ENCODE data around the gene MAPKAPK3.

MAPKAPK3 gene

GRCh38 chr3:50617096-50617791 lies at the start of gene MAPKAPK3:
TSS of gene MAPKAPK3 (plus strand) at chr3:50617151. CDS start at chr3:50617566, 415 bp downstream.
- Histone ChIP-seq H3K36me3 (ENCODE audit: control insufficient read depth in 5 of 5, insufficient read depth in 5 of 5, low read length in 5 of 5) (peaks cover 0 to 4% (median 0%) of the 10 kb centered on the region in 5 donors), H3K9ac (ENCODE audit: low read length in 5 of 5) (peak within 1 kb of the TSS; percentile 31 to 89 (median 82)), H3K4me1 (ENCODE audit: control insufficient read depth in 5 of 5, insufficient read depth in 5 of 5, low read length in 5 of 5) (peaks cover 4 to 69% (median 39%) of the 10 kb centered on the region in 5 donors), H3K27me3 (ENCODE audit: control insufficient read depth in 5 of 5, insufficient read depth in 4 of 5, low read length in 5 of 5) (no peaks in the 10 kb centered on the region), H3K27ac (ENCODE audit: low read depth, low read length) (peak within 1 kb of the TSS; percentile 73), H3K4me3 (ENCODE audit: low read depth in 1 of 5, low read length in 5 of 5) (peak within 1 kb of the TSS; percentile 75 to 94 (median 78)), H3K9me3 (ENCODE audit: control insufficient read depth in 5 of 5, low read length in 5 of 5) (no peaks in the 10 kb centered on the region)

- peak within 1 kb of the TSS in 4 of 5 donors; percentile 70 to 84 (median 80) for H3K9ac ChIP-seq (ENCODE audit: low read length in 5 of 5)
- H3K36me3 ChIP-seq (ENCODE audit: control insufficient read depth in 5 of 5, insufficient read depth in 5 of 5, low read length in 5 of 5): peaks cover 0 to 11% (median 3%) of the 10 kb centered on the region in 5 donors
- H3K27me3 ChIP-seq (ENCODE audit: control insufficient read depth in 5 of 5, insufficient read depth in 4 of 5, low read length in 5 of 5): no peaks in the 10 kb centered on the region
- H3K9me3 ChIP-seq (ENCODE audit: control insufficient read depth in 5 of 5, low read length in 5 of 5): no peaks in the 10 kb centered on the region
- peaks cover 6 to 48% (median 43%) of the 10 kb centered on the region in 5 donors for H3K4me1 ChIP-seq (ENCODE audit: control insufficient read depth in 5 of 5, insufficient read depth in 5 of 5, low read length in 5 of 5)
- peak within 1 kb of the TSS; percentile 81 for H3K27ac ChIP-seq (ENCODE audit: low read depth, low read length)
- peak within 1 kb of the TSS; percentile 63 to 95 (median 81) for H3K4me3 ChIP-seq (ENCODE audit: low read depth in 1 of 5, low read length in 5 of 5)
Measured at GRCh38 chr3:50567386-50568167, 49.4 kb upstream of the MAPKAPK3 start, which contains the start of gene C3orf18. TSS of gene C3orf18 (minus strand) at chr3:50567747. CDS start at chr3:50565699, 2,048 bp downstream.

GRCh38 chr3:50568947-50569749 lies 47.8 kb upstream of the MAPKAPK3 start, which contains the start of gene HEMK1:
TSS of gene HEMK1 (plus strand) at chr3:50569522. CDS start at chr3:50571105, 1,583 bp downstream.
- H3K27me3 ChIP-seq (ENCODE audit: control insufficient read depth in 5 of 5, insufficient read depth in 4 of 5, low read length in 5 of 5): no peaks in the 10 kb centered on the region
- H3K9ac ChIP-seq (ENCODE audit: low read length in 5 of 5): peak within 1 kb of the TSS; percentile 80 to 94 (median 93)
- H3K27ac ChIP-seq (ENCODE audit: low read depth, low read length): peak within 1 kb of the TSS; percentile 81
- no peaks in the 10 kb centered on the region for H3K9me3 ChIP-seq (ENCODE audit: control insufficient read depth in 5 of 5, low read length in 5 of 5)
- peak within 1 kb of the TSS; percentile 81 to 99 (median 94) for H3K4me3 ChIP-seq (ENCODE audit: low read depth in 1 of 5, low read length in 5 of 5)
- H3K4me1 ChIP-seq (ENCODE audit: control insufficient read depth in 5 of 5, insufficient read depth in 5 of 5, low read length in 5 of 5): peaks cover 6 to 51% (median 44%) of the 10 kb centered on the region in 5 donors
- H3K36me3 ChIP-seq (ENCODE audit: control insufficient read depth in 5 of 5, insufficient read depth in 5 of 5, low read length in 5 of 5): peaks cover 0 to 27% (median 10%) of the 10 kb centered on the region in 5 donors

GRCh38 chr3:50570508-50571279 lies 46.3 kb upstream of the MAPKAPK3 start:
- H3K36me3 ChIP-seq (ENCODE audit: control insufficient read depth in 5 of 5, insufficient read depth in 5 of 5, low read length in 5 of 5): peaks cover 0 to 34% (median 15%) of the 10 kb centered on the region in 5 donors
- H3K27ac ChIP-seq (ENCODE audit: low read depth, low read length): no peak overlapping the region
- no peaks in the 10 kb centered on the region for H3K9me3 ChIP-seq (ENCODE audit: control insufficient read depth in 5 of 5, low read length in 5 of 5)
- peak overlapping the region; percentile 12 to 80 (median 21) for H3K9ac ChIP-seq (ENCODE audit: low read length in 5 of 5)
- peaks cover 6 to 51% (median 44%) of the 10 kb centered on the region in 5 donors for H3K4me1 ChIP-seq (ENCODE audit: control insufficient read depth in 5 of 5, insufficient read depth in 5 of 5, low read length in 5 of 5)
- peak overlapping the region in 1 of 5 donors; percentile 90 for H3K4me3 ChIP-seq (ENCODE audit: low read depth in 1 of 5, low read length in 5 of 5)
- H3K27me3 ChIP-seq (ENCODE audit: control insufficient read depth in 5 of 5, insufficient read depth in 4 of 5, low read length in 5 of 5): no peaks in the 10 kb centered on the region

GRCh38 chr3:50571486-50571885 lies 45.5 kb upstream of the MAPKAPK3 start:
- Histone ChIP-seq H3K9me3 (ENCODE audit: control insufficient read depth in 5 of 5, low read length in 5 of 5) (no peaks in the 10 kb centered on the region), H3K27ac (ENCODE audit: low read depth, low read length) (no peak overlapping the region), H3K9ac (ENCODE audit: low read length in 5 of 5) (no peak overlapping the region), H3K36me3 (ENCODE audit: control insufficient read depth in 5 of 5, insufficient read depth in 5 of 5, low read length in 5 of 5) (peaks cover 0 to 42% (median 22%) of the 10 kb centered on the region in 5 donors), H3K27me3 (ENCODE audit: control insufficient read depth in 5 of 5, insufficient read depth in 4 of 5, low read length in 5 of 5) (no peaks in the 10 kb centered on the region), H3K4me1 (ENCODE audit: control insufficient read depth in 5 of 5, insufficient read depth in 5 of 5, low read length in 5 of 5) (peaks cover 6 to 49% (median 43%) of the 10 kb centered on the region in 5 donors), H3K4me3 (ENCODE audit: low read depth in 1 of 5, low read length in 5 of 5) (no peak overlapping the region)

GRCh38 chr3:50572158-50572557 lies 44.8 kb upstream of the MAPKAPK3 start:
- Histone ChIP-seq H3K27me3 (ENCODE audit: control insufficient read depth in 5 of 5, insufficient read depth in 4 of 5, low read length in 5 of 5) (no peaks in the 10 kb centered on the region), H3K27ac (ENCODE audit: low read depth, low read length) (no peak overlapping the region), H3K9me3 (ENCODE audit: control insufficient read depth in 5 of 5, low read length in 5 of 5) (no peaks in the 10 kb centered on the region), H3K4me3 (ENCODE audit: low read depth in 1 of 5, low read length in 5 of 5) (no peak overlapping the region), H3K4me1 (ENCODE audit: control insufficient read depth in 5 of 5, insufficient read depth in 5 of 5, low read length in 5 of 5) (peaks cover 2 to 42% (median 37%) of the 10 kb centered on the region in 5 donors), H3K36me3 (ENCODE audit: control insufficient read depth in 5 of 5, insufficient read depth in 5 of 5, low read length in 5 of 5) (peaks cover 0 to 49% (median 28%) of the 10 kb centered on the region in 5 donors), H3K9ac (ENCODE audit: low read length in 5 of 5) (peak overlapping the region in 1 of 5 donors; percentile 54)

- Histone ChIP-seq H3K4me1 (ENCODE audit: control insufficient read depth in 5 of 5, insufficient read depth in 5 of 5, low read length in 5 of 5) (peaks cover 2 to 37% (median 31%) of the 10 kb centered on the region in 5 donors), H3K9ac (ENCODE audit: low read length in 5 of 5) (no peak overlapping the region), H3K27me3 (ENCODE audit: control insufficient read depth in 5 of 5, insufficient read depth in 4 of 5, low read length in 5 of 5) (no peaks in the 10 kb centered on the region), H3K4me3 (ENCODE audit: low read depth in 1 of 5, low read length in 5 of 5) (no peak overlapping the region), H3K9me3 (ENCODE audit: control insufficient read depth in 5 of 5, low read length in 5 of 5) (no peaks in the 10 kb centered on the region), H3K36me3 (ENCODE audit: control insufficient read depth in 5 of 5, insufficient read depth in 5 of 5, low read length in 5 of 5) (peaks cover 0 to 56% (median 36%) of the 10 kb centered on the region in 5 donors), H3K27ac (ENCODE audit: low read depth, low read length) (no peak overlapping the region)
Measured at GRCh38 chr3:50572801-50573371, 44.1 kb upstream of the MAPKAPK3 start.

GRCh38 chr3:50573566-50574443 lies 43.1 kb upstream of the MAPKAPK3 start:
- H3K4me1 ChIP-seq (ENCODE audit: control insufficient read depth in 5 of 5, insufficient read depth in 5 of 5, low read length in 5 of 5): peaks cover 2 to 28% (median 22%) of the 10 kb centered on the region in 5 donors
- H3K27ac ChIP-seq (ENCODE audit: low read depth, low read length): no peak overlapping the region
- H3K27me3 ChIP-seq (ENCODE audit: control insufficient read depth in 5 of 5, insufficient read depth in 4 of 5, low read length in 5 of 5): no peaks in the 10 kb centered on the region
- no peak overlapping the region for H3K9ac ChIP-seq (ENCODE audit: low read length in 5 of 5)
- H3K4me3 ChIP-seq (ENCODE audit: low read depth in 1 of 5, low read length in 5 of 5): no peak overlapping the region
- H3K9me3 ChIP-seq (ENCODE audit: control insufficient read depth in 5 of 5, low read length in 5 of 5): no peaks in the 10 kb centered on the region
- H3K36me3 ChIP-seq (ENCODE audit: control insufficient read depth in 5 of 5, insufficient read depth in 5 of 5, low read length in 5 of 5): peaks cover 0 to 64% (median 40%) of the 10 kb centered on the region in 5 donors

Data from subcutaneous abdominal adipose tissue (tissue), 5 donors.